Measurements from ENCODE around the gene MPC1.

MPC1 gene

GRCh38 chr6:166382933-166383801 is at the start of gene MPC1:
Gene MPC1, minus strand, starts transcription at chr6:166382940. Its CDS starts 64 bp downstream, at chr6:166382876.
- in situ Hi-C loops (cut with MboI; ENCODE audit: low sequenced_read_pairs): no loop called here

DNA sequence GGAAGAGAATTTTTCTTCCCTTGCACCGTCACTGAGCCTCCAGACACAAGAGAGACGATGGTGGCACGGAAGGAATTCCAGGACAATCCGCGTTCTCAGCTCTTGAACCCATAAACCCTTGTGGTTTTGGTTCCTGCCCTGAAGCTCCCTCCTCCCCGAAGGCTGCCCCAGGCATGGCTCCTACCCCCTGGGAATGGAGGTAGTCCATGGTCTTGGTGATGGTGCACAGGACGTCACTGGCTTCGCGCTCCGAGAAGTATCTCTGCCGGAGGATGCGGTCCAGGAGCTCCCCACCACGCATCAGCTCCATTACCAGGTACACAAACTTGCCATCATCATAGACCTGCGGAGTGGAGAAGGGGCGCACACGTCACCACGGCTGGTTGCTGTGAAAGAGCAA is 47.5 kb upstream of the MPC1 start:
- in situ Hi-C loops (cut with MboI; ENCODE audit: low sequenced_read_pairs): no loop called here

DNA sequence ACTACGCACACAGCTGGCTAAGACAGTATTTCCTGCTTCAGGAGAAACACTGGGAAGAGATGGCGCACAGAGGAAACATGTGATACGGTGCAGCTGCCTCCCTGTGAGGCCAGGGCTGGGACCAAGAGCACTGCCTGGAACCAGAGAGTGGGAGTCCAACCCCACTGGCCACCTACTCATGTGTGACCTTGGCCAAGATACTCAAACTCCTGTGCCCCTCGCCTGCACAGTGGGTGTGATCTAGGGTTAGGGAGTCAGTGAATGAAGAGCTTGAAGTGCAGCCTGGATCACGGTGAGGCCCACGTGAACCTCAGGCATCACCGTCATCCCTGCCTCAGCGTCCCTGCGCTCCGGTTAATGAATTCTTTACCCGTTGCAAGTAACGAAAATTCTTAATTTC is 41.7 kb upstream of the MPC1 start:
- in situ Hi-C loops (cut with MboI; ENCODE audit: low sequenced_read_pairs): no loop called here

DNA sequence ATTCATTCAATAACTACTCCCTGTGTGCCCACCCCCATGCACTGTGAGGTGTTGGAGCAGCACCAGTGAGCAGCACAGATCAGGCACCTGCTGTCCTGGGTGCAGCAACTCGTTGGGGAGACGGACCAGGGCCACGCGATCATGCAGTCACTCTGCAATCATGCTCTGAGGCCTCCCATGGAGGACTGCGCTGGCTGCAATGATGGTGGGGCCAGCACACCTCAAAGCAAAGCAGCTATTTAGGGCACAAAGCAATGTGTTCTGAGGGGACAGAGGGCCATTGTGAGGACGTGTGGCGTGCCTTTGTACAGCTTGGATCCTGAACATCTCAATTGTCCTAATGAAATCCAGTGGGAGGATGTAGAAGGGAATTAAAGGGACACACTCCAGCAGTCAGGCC is 41.0 kb upstream of the MPC1 start:
- in situ Hi-C loops (cut with MboI; ENCODE audit: low sequenced_read_pairs): no loop called here

GRCh38 chr6:166423051-166423745 is 40.5 kb upstream of the MPC1 start:
- in situ Hi-C loops (cut with MboI; ENCODE audit: low sequenced_read_pairs): no loop called here

DNA sequence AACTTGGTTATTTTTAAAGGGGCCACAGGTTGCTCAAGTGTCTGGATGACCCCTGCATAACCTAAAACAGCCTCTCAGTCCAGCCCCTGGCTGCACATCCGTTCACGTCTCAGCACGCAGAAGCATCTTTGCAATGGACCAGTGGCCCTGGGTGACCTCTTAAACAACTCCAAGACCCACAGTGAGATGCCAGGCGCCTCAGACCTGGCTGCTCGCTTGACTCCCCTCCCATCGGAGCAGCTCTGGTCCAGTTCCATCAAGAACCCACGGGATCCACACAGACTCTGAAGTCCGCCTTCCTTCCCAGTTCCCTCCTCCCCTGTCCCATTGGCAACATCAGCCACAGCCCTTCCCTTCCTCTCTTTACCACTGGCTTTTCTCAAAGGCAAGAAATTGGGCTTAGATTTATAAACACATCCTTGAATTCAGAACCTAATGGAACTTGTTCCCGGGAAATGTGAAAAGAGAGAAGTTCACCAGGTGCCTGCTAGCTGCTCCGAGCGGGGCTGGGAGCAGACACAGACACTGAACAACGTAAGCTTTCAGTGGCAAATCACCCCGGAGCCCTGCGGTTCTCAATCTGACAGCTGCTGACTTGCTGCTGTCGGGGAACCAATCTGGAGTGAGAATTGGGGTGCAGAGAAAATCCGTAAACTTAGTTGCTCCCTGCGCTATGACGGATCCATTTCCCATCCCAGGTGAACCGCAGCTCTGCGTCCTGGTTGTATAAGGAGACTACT is 39.6 kb upstream of the MPC1 start:
- in situ Hi-C loops (cut with MboI; ENCODE audit: low sequenced_read_pairs): no loop called here

DNA sequence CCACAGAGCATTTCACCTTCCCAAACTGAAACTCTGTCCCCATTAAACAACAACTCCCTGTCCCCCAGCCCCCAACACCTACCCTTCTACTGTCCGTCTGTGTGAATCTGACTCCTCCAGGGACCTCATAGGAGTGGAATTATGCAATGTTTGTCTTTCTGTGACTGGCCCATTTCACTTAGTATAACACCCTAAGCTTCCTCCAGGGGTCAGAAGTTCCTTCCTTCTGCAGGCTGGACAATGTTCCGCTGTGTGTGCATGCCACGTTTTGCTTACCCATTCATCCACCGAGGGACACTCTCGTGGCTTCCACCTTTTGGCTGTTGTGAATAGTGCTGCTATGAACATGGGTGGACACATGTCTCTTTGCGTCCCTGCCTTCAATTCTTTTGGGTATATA is 37.6 kb upstream of the MPC1 start:
- in situ Hi-C loops (cut with MboI; ENCODE audit: low sequenced_read_pairs): no loop called here

GRCh38 chr6:166419717-166420116 is 37.0 kb upstream of the MPC1 start:
- in situ Hi-C loops (cut with MboI; ENCODE audit: low sequenced_read_pairs): no loop called here

GRCh38 chr6:166419286-166419685 is 36.5 kb upstream of the MPC1 start:
- in situ Hi-C loops (cut with MboI; ENCODE audit: low sequenced_read_pairs): no loop called here

- in situ Hi-C loops (cut with MboI; ENCODE audit: low sequenced_read_pairs): no loop called here
Observed at GRCh38 chr6:166418691-166419143, 36.0 kb upstream of the MPC1 start.

GRCh38 chr6:166417285-166417691 is 34.5 kb upstream of the MPC1 start:
- in situ Hi-C loops (cut with MboI; ENCODE audit: low sequenced_read_pairs): no loop called here

DNA sequence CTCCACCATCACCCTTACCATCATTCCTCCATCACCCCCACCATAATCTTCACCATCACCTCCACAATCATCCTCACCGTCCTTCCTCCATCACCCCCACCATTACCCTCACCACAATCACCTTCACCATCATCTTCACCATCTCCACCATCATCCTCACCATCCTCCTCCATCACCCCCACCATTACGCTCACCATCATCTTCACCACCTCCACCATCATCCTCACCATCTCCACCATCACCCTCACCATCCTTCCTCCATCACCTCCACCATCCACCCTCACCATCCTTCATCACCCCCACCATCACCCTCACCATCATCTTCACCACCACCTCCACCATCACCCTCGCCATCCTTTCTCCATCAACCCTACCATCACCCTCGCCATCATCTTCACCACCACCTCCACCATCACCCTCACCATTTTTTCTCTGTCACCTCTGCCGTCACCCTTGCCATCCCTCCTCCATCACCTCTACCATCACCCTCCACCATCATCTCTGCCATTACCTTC is 33.1 kb upstream of the MPC1 start:
- in situ Hi-C loops (cut with MboI; ENCODE audit: low sequenced_read_pairs): no loop called here

DNA sequence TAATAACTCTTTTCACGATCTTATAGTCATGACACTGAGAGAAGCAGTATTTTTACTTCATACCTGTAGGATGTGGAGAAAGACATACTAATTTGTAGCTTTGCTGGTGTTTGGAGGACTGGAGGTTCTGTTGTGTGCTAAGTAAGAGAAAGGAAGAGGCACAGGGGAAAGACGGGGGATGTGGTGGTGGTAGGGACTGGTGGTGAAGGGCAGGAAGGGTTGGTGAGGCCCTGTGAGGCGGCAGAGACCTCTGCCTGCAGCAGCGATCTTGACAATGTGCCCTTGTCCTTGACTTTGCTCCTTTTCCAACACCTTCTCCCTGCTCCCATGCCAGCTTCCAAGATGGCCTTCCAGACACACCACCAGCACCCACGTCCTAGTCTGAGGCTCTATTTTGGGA is 32.6 kb upstream of the MPC1 start:
- in situ Hi-C loops (cut with MboI; ENCODE audit: low sequenced_read_pairs): no loop called here

DNA sequence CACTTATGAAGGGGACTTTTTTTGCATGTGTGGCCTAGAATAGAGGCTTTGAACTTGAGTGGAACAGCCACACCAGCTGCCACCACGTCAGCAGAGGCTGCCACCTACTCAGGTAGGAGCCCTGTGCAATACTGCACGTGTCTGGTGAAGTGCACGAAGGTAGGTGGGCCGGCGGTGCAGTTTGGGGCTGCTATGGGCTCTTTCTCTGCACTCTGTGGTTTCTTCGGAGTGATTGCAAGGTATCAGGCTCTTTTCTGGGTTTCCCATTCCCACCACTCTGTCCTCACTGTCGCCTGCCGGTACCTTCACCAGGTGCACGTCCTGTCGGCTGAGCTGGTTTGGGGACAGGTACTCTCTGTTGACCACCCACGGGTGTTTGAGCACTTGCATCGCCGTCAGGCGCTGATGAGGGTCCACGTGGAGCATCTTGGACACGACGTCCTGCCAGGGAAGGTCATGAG is 30.8 kb upstream of the MPC1 start:
- in situ Hi-C loops (cut with MboI; ENCODE audit: low sequenced_read_pairs): no loop called here

DNA sequence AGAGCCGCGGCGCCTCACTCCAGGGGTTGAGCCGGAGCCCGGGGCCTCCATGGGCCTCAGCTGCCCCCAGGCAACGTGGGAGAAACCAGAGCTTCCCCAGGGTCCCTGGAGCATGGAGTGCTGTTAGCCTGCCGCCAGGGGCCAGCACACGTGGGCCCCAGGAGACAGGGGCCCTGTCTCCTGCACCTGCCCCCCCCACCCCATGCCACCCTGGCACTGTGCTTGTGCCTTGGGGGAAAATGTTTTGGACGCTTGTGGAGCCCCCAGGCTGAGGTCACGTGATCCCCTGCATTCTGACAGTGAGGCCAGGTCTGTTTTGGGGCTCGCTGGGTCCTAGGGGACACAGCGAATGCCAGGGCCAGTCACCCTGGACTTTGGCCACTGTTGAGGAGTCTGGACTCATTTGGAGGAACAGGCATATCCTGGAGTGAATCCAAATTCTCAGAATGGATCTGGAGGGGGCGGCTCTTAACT is 30.2 kb upstream of the MPC1 start:
- in situ Hi-C loops (cut with MboI; ENCODE audit: low sequenced_read_pairs): no loop called here

GRCh38 chr6:166412156-166412910 is 29.6 kb upstream of the MPC1 start:
- in situ Hi-C loops (cut with MboI; ENCODE audit: low sequenced_read_pairs): no loop called here

GRCh38 chr6:166411721-166412151 is 29.0 kb upstream of the MPC1 start:
- in situ Hi-C loops (cut with MboI; ENCODE audit: low sequenced_read_pairs): no loop called here

- in situ Hi-C loops (cut with MboI; ENCODE audit: low sequenced_read_pairs): no loop called here
Observed at GRCh38 chr6:166411271-166411670, 28.5 kb upstream of the MPC1 start.

DNA sequence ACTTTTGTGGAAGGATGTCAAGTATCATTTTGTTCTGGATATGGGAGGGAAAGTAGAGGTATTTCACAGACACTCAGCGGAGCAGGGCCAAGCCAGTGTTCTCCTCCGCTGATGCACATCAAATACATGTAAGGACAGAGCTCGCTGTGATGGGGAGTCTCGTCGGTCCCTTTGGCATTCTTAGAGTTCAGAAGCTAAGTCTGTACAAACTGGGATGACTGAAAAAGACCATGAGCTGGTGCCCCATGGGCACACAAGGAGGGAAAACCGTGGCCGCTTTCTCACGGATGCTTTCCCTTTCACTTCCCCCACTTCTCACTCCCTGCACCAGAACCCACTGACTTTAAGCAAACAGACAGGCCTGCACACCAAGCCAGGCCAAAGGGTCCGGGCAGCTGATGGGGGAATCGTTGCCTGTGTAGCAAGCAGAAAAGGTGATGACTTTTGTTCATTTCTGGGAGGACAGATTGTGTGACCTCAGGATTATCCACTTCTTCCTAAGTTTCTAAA is 27.7 kb upstream of the MPC1 start:
- in situ Hi-C loops (cut with MboI; ENCODE audit: low sequenced_read_pairs): no loop called here

Data from hTERT RPE-1 (cell line).